Gastrocnemius medialis (tissue), 4 donors: ENCODE measurements around the gene BHMT.

Experiments
- CTCF ChIP-seq, 5 experiments: fragments of 450-650 bp in 3 of 5; fragments of 200-600 bp in 2 of 5; sonication (generic) in 2 of 5; IDR thresholded peaks in 4 of 5; conservative IDR thresholded peaks in 1 of 5; 1 replicate in 4 of 5; 2 replicates in 1 of 5; pipeline ENCODE4 v1.5.1; 2016 to 2019; ENCODE audit warnings: antibody characterized with exemption in 5 of 5, mild to moderate bottlenecking in 3 of 5, moderate library complexity in 3 of 5
- POLR2A ChIP-seq, 2 donors: fragments of 450-650 bp; IDR thresholded peaks; one replicate each; pipeline ENCODE4 v1.6.1; 2017; ENCODE audit warnings: antibody characterized with exemption in 2 of 2, mild to moderate bottlenecking in 2 of 2, moderate library complexity in 2 of 2

GRCh38 chr5:79109527-79110492, 1.8 kb upstream of the BHMT start:
- peak in 3 of 5 experiments; percentile 16 to 47 (median 24) for TF ChIP-seq CTCF (IDR thresholded peaks at IDR 0.05 in 4 of 5, conservative IDR thresholded peaks at IDR 0.05 in 1 of 5)
- TF ChIP-seq POLR2A (IDR thresholded peaks at IDR 0.05): no peak
